22Rv1 (cell line): ENCODE measurements around the gene GTF2H3.

Experiments used
- H3K27ac ChIP-seq: fragments of 450-650 bp; 2 replicates; pipeline ENCODE4 v1.5.1; 2017
- CTCF ChIP-seq: fragments of 450-650 bp; IDR thresholded peaks from 2 replicates; pipeline ENCODE4 v1.5.1; 2017; ENCODE audit warnings: mild to moderate bottlenecking
- ZFX ChIP-seq: fragments of 450-650 bp; IDR thresholded peaks from 2 replicates; pipeline ENCODE4 v1.6.1; 2017; ENCODE audit warnings: antibody characterized with exemption, borderline replicate concordance

Gene GTF2H3

GRCh38 chr12:123670882-123671728 lies 37.5 kb downstream of the GTF2H3 start, which contains the start of gene TCTN2:
TSS of gene TCTN2 (plus strand) at chr12:123671113. CDS start at chr12:123671241, 128 bp downstream.
- peak within 1 kb of the TSS; percentile 60 for H3K27ac ChIP-seq
- TF ChIP-seq CTCF (0 out of 2 replicates have a peak, but pooled peaks have one; percentile 10), ZFX (no peak)

- no peak overlapping the region for H3K27ac ChIP-seq
- TF ChIP-seq ZFX (no peak), CTCF (no peak)
Measured at GRCh38 chr12:123671876-123672275, 38.2 kb downstream of the GTF2H3 start.

GRCh38 chr12:123675436-123675835 lies 41.8 kb downstream of the GTF2H3 start:
- no peak for TF ChIP-seq CTCF
- no peak for TF ChIP-seq ZFX
- H3K27ac ChIP-seq: no peak overlapping the region

- H3K27ac ChIP-seq: no peak overlapping the region
- TF ChIP-seq ZFX (no peak), CTCF (no peak)
Measured at GRCh38 chr12:123676616-123677320, 43.1 kb downstream of the GTF2H3 start.

- no peak overlapping the region for H3K27ac ChIP-seq
- TF ChIP-seq ZFX: no peak
Measured at GRCh38 chr12:123678981-123679380, 45.4 kb downstream of the GTF2H3 start.

- no peak for TF ChIP-seq ZFX
- TF ChIP-seq CTCF: no peak
- no peak overlapping the region for H3K27ac ChIP-seq
Measured at GRCh38 chr12:123681605-123682004, 48.0 kb downstream of the GTF2H3 start.

GRCh38 chr12:123683964-123684363 lies 50.3 kb downstream of the GTF2H3 start:
- TF ChIP-seq ZFX (no peak), CTCF (no peak)
- no peak overlapping the region for H3K27ac ChIP-seq
